HEK293 (cell line): ENCODE data around the gene SAGE1.

Experiments used
- YY1 ChIP-seq: fragments of 450-650 bp; formaldehyde crosslinking; IDR thresholded peaks from 2 replicates; pipeline ENCODE4 v1.5.1; 2018; ENCODE audit warnings: missing biosample characterization, missing genetic modification characterization
- ZNF133 ChIP-seq: fragments of 450-650 bp; formaldehyde crosslinking; IDR thresholded peaks from 2 replicates; pipeline ENCODE4 v1.5.1; 2016; ENCODE audit warnings: missing biosample characterization, missing genetic modification characterization
- ZNF175 ChIP-seq: fragments of 450-650 bp; formaldehyde crosslinking; IDR thresholded peaks from 2 replicates; pipeline ENCODE4 v1.5.1; 2016; ENCODE audit warnings: missing biosample characterization, missing genetic modification characterization
- ZNF449 ChIP-seq: fragments of 450-650 bp; formaldehyde crosslinking; IDR thresholded peaks from 2 replicates; pipeline ENCODE4 v1.5.1; 2017; ENCODE audit warnings: missing biosample characterization, mild to moderate bottlenecking, missing genetic modification characterization, moderate library complexity

GRCh38 chrX:135944486-135944885, 51.0 kb downstream of the SAGE1 start:
- TF ChIP-seq ZNF175 (tag by site-specific recombination) (no peak), ZNF133 (tag by site-specific recombination) (no peak), YY1 (tag by site-specific recombination) (no peak), ZNF449 (tag by site-specific recombination) (no peak)
